Chondrocyte (in vitro differentiated cells): Measurements from ENCODE around the gene GPN3. TPM values are rescaled to one million over a fixed set of nuclear protein-coding genes. Genes with fewer than 3 reads are reported as not detected.

Experiments
- DNase-seq: peaks from one replicate; pipeline ENCODE4 v3.0.0; 2021; ENCODE audit warnings: mixed read lengths, low spot score
- H3K27ac Mint-ChIP-seq: one replicate; pipeline ENCODE4 v1.8.0; 2021; ENCODE audit warnings: mild to moderate bottlenecking, moderate library complexity, mixed read lengths; ENCODE audit not compliant: unreplicated experiment
- H3K27me3 Mint-ChIP-seq: 2 replicates; pipeline ENCODE4 v1.8.0; 2021; ENCODE audit warnings: low read depth, mixed read lengths
- H3K36me3 Mint-ChIP-seq: 2 replicates; pipeline ENCODE4 v1.8.0; 2021; ENCODE audit warnings: low read depth, mixed read lengths
- H3K4me1 Mint-ChIP-seq: 2 replicates; pipeline ENCODE4 v1.8.0; 2021; ENCODE audit warnings: low read depth, mild to moderate bottlenecking, mixed read lengths
- H3K4me3 Mint-ChIP-seq: one replicate; pipeline ENCODE4 v1.8.0; 2021; ENCODE audit warnings: mild to moderate bottlenecking, moderate library complexity, mixed read lengths; ENCODE audit not compliant: unreplicated experiment
- H3K9me3 Mint-ChIP-seq: 2 replicates; pipeline ENCODE4 v1.8.0; 2021; ENCODE audit warnings: low read depth, mixed read lengths
- long read RNA-seq: library from polyadenylated mRNA; stranded (forward); transcript quantifications from one replicate; pipeline ENCODE4 v2.0.0, GENCODE V29; 2021
- total RNA-seq: library from RNA; stranded (reverse); gene quantifications from 3 replicates; pipeline ENCODE4 v1.2.1, GENCODE V29; 2021
- TF ChIP-seq, protein P1 (sequence below): fragments of 200-600 bp; sonication (generic); IDR thresholded peaks from 2 replicates; pipeline ENCODE4 v1.5.0; 2021; ENCODE audit warnings: antibody characterized with exemption, mild to moderate bottlenecking, moderate library complexity

The GPN3 gene
- total RNA-seq: 13.2 to 16.7 TPM (median 15.3 TPM) in 3 replicates
- long read RNA-seq, transcript GPN3-201 (8 exons, 1,468 nt): major isoform, 30 of 33 reads
- long read RNA-seq, partial matches to known transcripts: 1 of 33 reads
- long read RNA-seq, other reads (novel, unspliced or antisense): 0 of 33 reads

DNA sequence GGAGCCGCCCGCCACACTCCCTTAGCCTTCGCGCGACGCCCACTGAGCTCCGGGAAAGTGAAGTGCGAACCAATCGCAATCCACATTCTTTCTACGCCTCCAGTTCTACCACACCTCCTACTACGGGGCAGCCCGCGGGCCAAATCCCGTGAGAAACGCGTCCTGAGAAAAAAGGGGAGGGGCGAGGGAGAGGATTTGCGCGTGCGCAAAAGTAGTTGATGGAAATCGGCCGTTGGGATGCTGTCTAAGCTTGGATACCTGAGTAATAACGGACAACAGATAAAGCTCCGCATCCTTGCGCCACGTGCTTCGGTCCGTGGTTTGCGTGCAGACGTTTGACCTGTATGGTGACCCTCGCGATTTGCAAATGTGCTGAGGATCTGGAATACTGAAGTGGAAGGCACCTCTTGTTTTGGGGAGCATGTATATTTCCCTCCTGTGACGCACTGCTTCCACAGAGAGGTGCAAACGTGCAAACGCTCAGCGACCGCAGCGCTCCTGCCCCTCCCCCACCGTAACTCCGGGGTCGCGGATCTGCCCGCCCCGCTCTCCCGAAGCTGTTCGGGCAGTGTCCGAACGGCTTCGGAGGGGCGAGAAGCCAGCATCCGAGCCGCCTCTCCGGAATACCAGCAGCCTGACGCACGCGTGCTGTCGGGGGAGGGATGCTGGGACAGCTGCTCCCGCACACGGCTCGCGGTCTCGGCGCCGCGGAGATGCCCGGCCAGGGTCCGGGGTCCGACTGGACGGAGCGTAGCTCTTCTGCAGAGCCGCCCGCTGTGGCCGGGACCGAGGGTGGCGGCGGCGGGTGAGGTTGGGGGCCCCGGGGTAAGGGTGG, at the start of gene GPN3, which contains the start of gene FAM216A:
TSS of gene GPN3 (minus strand) at position 44 of the 835 bp plus-strand sequence. CDS start 54 bp downstream, outside the sequence.
TSS of gene FAM216A (plus strand) at position 632 of the 835 bp plus-strand sequence. CDS start at position 663, 31 bp downstream.
- peak; percentile 97 for DNase-seq
- H3K27me3 Mint-ChIP-seq: no peaks in the 10 kb centered on the region
- no peaks in the 10 kb centered on the region for H3K36me3 Mint-ChIP-seq
- peak within 1 kb of the TSS; percentile 98 for H3K27ac Mint-ChIP-seq
- H3K9me3 Mint-ChIP-seq: no peaks in the 10 kb centered on the region
- peaks cover 32% of the 10 kb centered on the region for H3K4me1 Mint-ChIP-seq
- H3K4me3 Mint-ChIP-seq: peak within 1 kb of the TSS; percentile 98
- TF ChIP-seq, protein P1, sequence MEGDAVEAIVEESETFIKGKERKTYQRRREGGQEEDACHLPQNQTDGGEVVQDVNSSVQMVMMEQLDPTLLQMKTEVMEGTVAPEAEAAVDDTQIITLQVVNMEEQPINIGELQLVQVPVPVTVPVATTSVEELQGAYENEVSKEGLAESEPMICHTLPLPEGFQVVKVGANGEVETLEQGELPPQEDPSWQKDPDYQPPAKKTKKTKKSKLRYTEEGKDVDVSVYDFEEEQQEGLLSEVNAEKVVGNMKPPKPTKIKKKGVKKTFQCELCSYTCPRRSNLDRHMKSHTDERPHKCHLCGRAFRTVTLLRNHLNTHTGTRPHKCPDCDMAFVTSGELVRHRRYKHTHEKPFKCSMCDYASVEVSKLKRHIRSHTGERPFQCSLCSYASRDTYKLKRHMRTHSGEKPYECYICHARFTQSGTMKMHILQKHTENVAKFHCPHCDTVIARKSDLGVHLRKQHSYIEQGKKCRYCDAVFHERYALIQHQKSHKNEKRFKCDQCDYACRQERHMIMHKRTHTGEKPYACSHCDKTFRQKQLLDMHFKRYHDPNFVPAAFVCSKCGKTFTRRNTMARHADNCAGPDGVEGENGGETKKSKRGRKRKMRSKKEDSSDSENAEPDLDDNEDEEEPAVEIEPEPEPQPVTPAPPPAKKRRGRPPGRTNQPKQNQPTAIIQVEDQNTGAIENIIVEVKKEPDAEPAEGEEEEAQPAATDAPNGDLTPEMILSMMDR: no peak

DNA sequence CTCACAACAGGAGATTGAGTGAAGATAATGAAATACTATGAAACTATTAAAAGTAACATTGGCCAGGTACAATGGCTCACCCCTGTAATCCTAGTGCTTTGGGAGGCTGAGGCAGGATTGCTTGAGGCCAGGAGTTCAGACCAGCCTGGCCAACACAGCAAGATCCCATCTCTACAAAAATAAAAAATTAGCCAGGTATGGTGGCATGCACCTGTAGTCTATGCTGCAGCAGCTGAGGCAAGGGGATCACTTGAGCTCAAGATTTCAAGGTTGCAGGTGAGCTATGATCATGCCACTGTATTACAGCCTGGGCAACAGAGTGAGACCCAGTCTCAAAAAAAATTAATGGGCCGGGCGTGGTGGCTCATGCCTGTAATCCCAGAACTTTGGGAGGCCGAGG, 48.9 kb upstream of the GPN3 start:
- peaks cover 2% of the 10 kb centered on the region for H3K27me3 Mint-ChIP-seq
- peaks cover 1% of the 10 kb centered on the region for H3K36me3 Mint-ChIP-seq
- no peaks in the 10 kb centered on the region for H3K9me3 Mint-ChIP-seq
- H3K27ac Mint-ChIP-seq: no peak overlapping the region
- TF ChIP-seq, protein P1: no peak
- DNase-seq: no peak
- H3K4me3 Mint-ChIP-seq: no peak overlapping the region
- no peaks in the 10 kb centered on the region for H3K4me1 Mint-ChIP-seq

DNA sequence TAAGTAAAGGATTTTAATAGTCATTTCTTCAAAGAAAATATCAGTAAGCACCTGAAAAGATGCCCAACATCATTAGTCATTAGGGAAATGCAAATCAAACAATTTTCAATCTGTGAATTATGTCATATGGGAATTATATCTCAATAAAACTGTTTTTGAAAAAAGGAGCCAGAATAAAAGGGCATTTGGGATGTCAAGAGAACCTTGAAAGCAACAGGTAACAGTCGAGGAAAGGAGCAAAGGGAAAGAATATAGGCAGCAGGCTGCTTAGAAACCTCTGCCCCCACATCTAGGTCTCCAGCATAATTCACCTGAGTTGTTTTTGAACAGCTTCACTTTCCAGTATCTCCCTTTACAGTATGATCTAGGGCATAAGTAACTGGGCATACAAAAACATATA, 46.3 kb upstream of the GPN3 start:
- H3K27me3 Mint-ChIP-seq: peaks cover 8% of the 10 kb centered on the region
- no peak overlapping the region for H3K27ac Mint-ChIP-seq
- TF ChIP-seq, protein P1: no peak
- peaks cover 1% of the 10 kb centered on the region for H3K36me3 Mint-ChIP-seq
- H3K4me3 Mint-ChIP-seq: no peak overlapping the region
- no peak for DNase-seq
- no peaks in the 10 kb centered on the region for H3K4me1 Mint-ChIP-seq
- no peaks in the 10 kb centered on the region for H3K9me3 Mint-ChIP-seq

DNA sequence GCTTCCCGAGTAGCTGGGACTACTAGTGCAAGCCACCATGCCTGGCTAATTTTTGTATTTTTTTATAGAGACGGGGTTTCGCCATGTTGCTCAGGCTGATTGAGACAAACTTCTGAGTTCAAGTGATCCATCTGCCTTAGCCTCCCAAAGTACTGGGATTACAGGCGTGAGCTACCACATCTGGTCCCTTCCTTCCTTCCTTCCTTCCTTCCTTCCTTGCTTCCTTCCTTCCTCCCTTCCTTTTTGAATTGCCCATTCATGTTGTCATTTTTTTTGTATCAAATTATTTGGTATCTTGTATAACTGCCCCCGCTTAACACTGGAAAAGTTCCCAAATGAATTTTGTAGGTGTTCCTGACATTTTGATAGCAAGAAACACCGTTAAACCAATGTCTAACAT, 45.8 kb upstream of the GPN3 start:
- Mint-ChIP-seq H3K27me3 (peaks cover 8% of the 10 kb centered on the region), H3K9me3 (no peaks in the 10 kb centered on the region), H3K4me1 (no peaks in the 10 kb centered on the region), H3K36me3 (peaks cover 1% of the 10 kb centered on the region), H3K4me3 (no peak overlapping the region), H3K27ac (no peak overlapping the region)
- TF ChIP-seq, protein P1: no peak
- DNase-seq: no peak

DNA sequence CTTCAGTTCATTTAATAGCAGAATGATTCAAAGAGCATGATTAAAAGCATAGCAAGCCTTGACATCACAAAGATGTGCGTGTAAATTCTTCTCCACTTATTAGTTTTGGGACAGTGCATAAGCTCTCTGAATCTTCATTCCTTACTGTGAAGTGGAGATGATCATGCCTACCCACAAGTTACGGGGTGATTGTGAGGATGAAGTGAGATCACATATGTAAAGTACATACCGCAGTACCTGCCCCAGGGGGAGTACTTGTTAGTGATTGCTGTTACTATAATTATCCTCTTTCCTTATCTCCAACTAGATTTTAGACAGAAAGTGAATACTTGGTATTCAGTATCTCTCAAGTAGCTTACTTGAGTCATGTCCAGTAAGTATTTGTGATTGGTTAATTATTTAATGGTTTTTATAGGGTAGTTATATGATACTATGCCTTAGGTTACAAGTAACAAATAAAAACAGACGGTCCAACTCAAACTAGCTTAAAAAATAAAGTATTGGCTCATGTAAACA, 40.1 kb upstream of the GPN3 start:
- H3K4me1 Mint-ChIP-seq: no peaks in the 10 kb centered on the region
- H3K9me3 Mint-ChIP-seq: no peaks in the 10 kb centered on the region
- no peak overlapping the region for H3K27ac Mint-ChIP-seq
- H3K27me3 Mint-ChIP-seq: peaks cover 6% of the 10 kb centered on the region
- DNase-seq: no peak
- H3K4me3 Mint-ChIP-seq: no peak overlapping the region
- no peaks in the 10 kb centered on the region for H3K36me3 Mint-ChIP-seq
- TF ChIP-seq, protein P1: no peak
